ENCODE data around the gene PISD. TPM values are rescaled to one million over a fixed set of nuclear protein-coding genes. Genes with fewer than 3 reads are reported as not detected.
A peak's percentile ranks its signal among the peaks of the same experiment; 100 is the strongest.

The PISD gene
- total and polyA plus RNA-seq, 2 donors from 2014 or later = 27.3 to 64.9 TPM

GRCh38 chr22:31653944-31654343 lies 8.1 kb downstream of the PISD start:
- Histone ChIP-seq H3K4me1 (ENCODE audit: control insufficient read depth in 2 of 3, insufficient read depth in 2 of 3, low read depth in 1 of 3, low read length in 3 of 3) (peaks cover 0 to 3% (median 3%) of the 10 kb centered on the region in 3 donors), H3K9ac (ENCODE audit: low read length in 3 of 3) (no peak overlapping the region), H3K4me3 (ENCODE audit: low read length in 3 of 3) (no peak overlapping the region), H3K36me3 (ENCODE audit: control insufficient read depth in 2 of 3, insufficient read depth in 3 of 3, low read length in 3 of 3) (peaks cover 0 to 3% (median 2%) of the 10 kb centered on the region in 3 donors), H3K27me3 (ENCODE audit: control insufficient read depth, insufficient read depth, low read length) (no peaks in the 10 kb centered on the region), H3K27ac (ENCODE audit: low read depth in 2 of 2, low read length in 2 of 2) (peak overlapping the region in 1 of 2 donors; percentile 3), H3K9me3 (ENCODE audit: control insufficient read depth in 2 of 3, insufficient read depth in 1 of 3, low read length in 3 of 3) (no peaks in the 10 kb centered on the region)
- intact Hi-C loops (cut with DNase I) = no loop called here
- no peak for TF ChIP-seq CTCF (IDR thresholded peaks at IDR 0.05; ENCODE audit: borderline replicate concordance, extremely low read depth, insufficient read depth)
- DNase-seq = no peak
- no peak for FAIRE-seq

GRCh38 chr22:31652911-31653684 lies 8.9 kb downstream of the PISD start:
- Histone ChIP-seq H3K4me3 (ENCODE audit: low read length in 3 of 3) (no peak overlapping the region), H3K4me1 (ENCODE audit: control insufficient read depth in 2 of 3, insufficient read depth in 2 of 3, low read depth in 1 of 3, low read length in 3 of 3) (peaks cover 0 to 3% (median 3%) of the 10 kb centered on the region in 3 donors), H3K9ac (ENCODE audit: low read length in 3 of 3) (no peak overlapping the region), H3K9me3 (ENCODE audit: control insufficient read depth in 2 of 3, insufficient read depth in 1 of 3, low read length in 3 of 3) (no peaks in the 10 kb centered on the region), H3K36me3 (ENCODE audit: control insufficient read depth in 2 of 3, insufficient read depth in 3 of 3, low read length in 3 of 3) (peaks cover 0 to 4% (median 3%) of the 10 kb centered on the region in 3 donors), H3K27me3 (ENCODE audit: control insufficient read depth, insufficient read depth, low read length) (no peaks in the 10 kb centered on the region), H3K27ac (ENCODE audit: low read depth in 2 of 2, low read length in 2 of 2) (peak overlapping the region; percentile 0 to 34)
- FAIRE-seq = no peak
- no peak for TF ChIP-seq CTCF (IDR thresholded peaks at IDR 0.05; ENCODE audit: borderline replicate concordance, extremely low read depth, insufficient read depth)
- DNase-seq = no peak
- intact Hi-C loops (cut with DNase I) = no loop called here

GRCh38 chr22:31652088-31652487 lies 9.9 kb downstream of the PISD start:
- Histone ChIP-seq H3K36me3 (ENCODE audit: control insufficient read depth in 2 of 3, insufficient read depth in 3 of 3, low read length in 3 of 3) (peaks cover 0 to 14% (median 4%) of the 10 kb centered on the region in 3 donors), H3K4me1 (ENCODE audit: control insufficient read depth in 2 of 3, insufficient read depth in 2 of 3, low read depth in 1 of 3, low read length in 3 of 3) (peaks cover 0 to 3% (median 3%) of the 10 kb centered on the region in 3 donors), H3K27ac (ENCODE audit: low read depth in 2 of 2, low read length in 2 of 2) (peak overlapping the region; percentile 10 to 17), H3K27me3 (ENCODE audit: control insufficient read depth, insufficient read depth, low read length) (no peaks in the 10 kb centered on the region), H3K4me3 (ENCODE audit: low read length in 3 of 3) (no peak overlapping the region), H3K9ac (ENCODE audit: low read length in 3 of 3) (no peak overlapping the region), H3K9me3 (ENCODE audit: control insufficient read depth in 2 of 3, insufficient read depth in 1 of 3, low read length in 3 of 3) (no peaks in the 10 kb centered on the region)
- no peak for FAIRE-seq
- intact Hi-C loops (cut with DNase I) = no loop called here
- TF ChIP-seq CTCF (IDR thresholded peaks at IDR 0.05; ENCODE audit: borderline replicate concordance, extremely low read depth, insufficient read depth) = no peak
- DNase-seq = no peak
